HG03432 (cell line): ENCODE results near the gene CCNH.

ENCODE experiments used
- ATAC-seq: cut with Tn5 transposase; IDR thresholded peaks from one replicate; pipeline ENCODE4 v1.9.1; 2021; ENCODE audit warnings: mild to moderate bottlenecking, moderate library complexity; ENCODE audit not compliant: unreplicated experiment

The CCNH gene

GRCh38 chr5:87361536-87362213 lies 51.1 kb downstream of the CCNH start:
- ATAC-seq, result no peak

GRCh38 chr5:87361031-87361445 lies 51.7 kb downstream of the CCNH start:
- ATAC-seq, result no peak

- ATAC-seq, result no peak
Measured at GRCh38 chr5:87360132-87360531, 52.6 kb downstream of the CCNH start.

- ATAC-seq, result no peak
Measured at GRCh38 chr5:87359106-87359505, 53.6 kb downstream of the CCNH start.

- peak; percentile 86 for ATAC-seq
Measured at GRCh38 chr5:87354496-87354895, 58.2 kb downstream of the CCNH start.

- no peak for ATAC-seq
Measured at GRCh38 chr5:87347841-87348240, 64.9 kb downstream of the CCNH start.

GRCh38 chr5:87347272-87347671 lies 65.5 kb downstream of the CCNH start:
- no peak for ATAC-seq
